GM06990 (cell line): ENCODE measurements around the gene SOX30.

ENCODE experiments used
- DNase-seq: peaks from one replicate; pipeline ENCODE4 v3.0.0-alpha.2; 2011; ENCODE audit not compliant: insufficient read length; ENCODE audit errors: extremely low read depth
- H3K27me3 ChIP-seq: replicated peaks from 2 replicates; pipeline ENCODE4 v1.6.0; 2011; ENCODE audit warnings: low read length; ENCODE audit not compliant: control insufficient read depth, insufficient read depth
- H3K36me3 ChIP-seq: 2 replicates; pipeline ENCODE4 v1.5.1; 2011; ENCODE audit warnings: low read length; ENCODE audit not compliant: control insufficient read depth, insufficient read depth
- H3K4me3 ChIP-seq: replicated peaks from 2 replicates; pipeline ENCODE4 v1.5.1; 2011; ENCODE audit warnings: low read depth, mild to moderate bottlenecking, control low read depth, low read length
- CTCF ChIP-seq: IDR thresholded peaks from 2 replicates; pipeline ENCODE4 v1.5.1; 2011; ENCODE audit warnings: low read length, control low read depth, mild to moderate bottlenecking, inconsistent platforms; ENCODE audit not compliant: insufficient read depth, poor library complexity, severe bottlenecking

SOX30 gene

GRCh38 chr5:157594257-157594656 lies 58.0 kb downstream of the SOX30 start:
- DNase-seq, result no peak
- Histone ChIP-seq H3K4me3 (no peak overlapping the region), H3K27me3 (no peaks in the 10 kb centered on the region), H3K36me3 (no peaks in the 10 kb centered on the region)
- TF ChIP-seq CTCF, result no peak

GRCh38 chr5:157593052-157593757 lies 59.0 kb downstream of the SOX30 start:
- no peak overlapping the region; the same call in 1 of the 2 replicates for H3K4me3 ChIP-seq
- no peak for TF ChIP-seq CTCF

GRCh38 chr5:157592594-157592993 lies 59.6 kb downstream of the SOX30 start:
- Histone ChIP-seq H3K27me3 (no peaks in the 10 kb centered on the region), H3K4me3 (peak overlapping the region; percentile 7; the same call in 1 of the 2 replicates), H3K36me3 (no peaks in the 10 kb centered on the region)
- no peak for TF ChIP-seq CTCF
- no peak for DNase-seq

More at GRCh38 chr5:157593052-157593757, 59.0 kb downstream of the SOX30 start:
- no peaks in the 10 kb centered on the region for H3K36me3 ChIP-seq
- H3K27me3 ChIP-seq, result no peaks in the 10 kb centered on the region
- no peak for DNase-seq

- Histone ChIP-seq H3K36me3 (no peaks in the 10 kb centered on the region), H3K4me3 (no peak overlapping the region), H3K27me3 (no peaks in the 10 kb centered on the region)
- no peak for DNase-seq
- TF ChIP-seq CTCF, result no peak
Observed at GRCh38 chr5:157590478-157590877, 61.8 kb downstream of the SOX30 start.

- no peak overlapping the region for H3K4me3 ChIP-seq
- no peaks in the 10 kb centered on the region for H3K27me3 ChIP-seq
- no peak for TF ChIP-seq CTCF
- DNase-seq, result no peak
- no peaks in the 10 kb centered on the region for H3K36me3 ChIP-seq
Observed at GRCh38 chr5:157584628-157585027, 67.6 kb downstream of the SOX30 start.
